ENCODE data around the gene ZNF182.

DNA sequence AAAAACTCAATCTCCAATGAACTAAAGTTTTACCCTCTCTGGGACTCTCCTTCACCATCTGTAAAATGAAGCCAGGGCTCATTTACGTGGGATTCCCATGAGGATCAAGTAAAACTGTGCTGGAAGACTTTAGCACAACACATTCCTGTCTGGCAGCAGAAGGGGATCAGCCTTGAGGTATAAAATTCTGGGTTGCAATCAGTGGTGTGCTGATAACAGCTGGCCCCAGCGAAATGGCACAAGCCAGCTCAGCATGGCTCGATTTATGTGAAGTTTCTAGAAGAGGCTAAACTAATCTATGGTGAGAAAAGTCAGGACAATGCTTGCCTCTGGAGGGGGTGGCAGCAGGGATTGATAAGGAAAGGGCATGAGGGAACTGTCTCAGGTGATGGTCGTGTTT is 39.3 kb upstream of the ZNF182 start:
- TF ChIP-seq POLR2A (IDR thresholded peaks at IDR 0.05) = no peak
- TF ChIP-seq, protein P1, sequence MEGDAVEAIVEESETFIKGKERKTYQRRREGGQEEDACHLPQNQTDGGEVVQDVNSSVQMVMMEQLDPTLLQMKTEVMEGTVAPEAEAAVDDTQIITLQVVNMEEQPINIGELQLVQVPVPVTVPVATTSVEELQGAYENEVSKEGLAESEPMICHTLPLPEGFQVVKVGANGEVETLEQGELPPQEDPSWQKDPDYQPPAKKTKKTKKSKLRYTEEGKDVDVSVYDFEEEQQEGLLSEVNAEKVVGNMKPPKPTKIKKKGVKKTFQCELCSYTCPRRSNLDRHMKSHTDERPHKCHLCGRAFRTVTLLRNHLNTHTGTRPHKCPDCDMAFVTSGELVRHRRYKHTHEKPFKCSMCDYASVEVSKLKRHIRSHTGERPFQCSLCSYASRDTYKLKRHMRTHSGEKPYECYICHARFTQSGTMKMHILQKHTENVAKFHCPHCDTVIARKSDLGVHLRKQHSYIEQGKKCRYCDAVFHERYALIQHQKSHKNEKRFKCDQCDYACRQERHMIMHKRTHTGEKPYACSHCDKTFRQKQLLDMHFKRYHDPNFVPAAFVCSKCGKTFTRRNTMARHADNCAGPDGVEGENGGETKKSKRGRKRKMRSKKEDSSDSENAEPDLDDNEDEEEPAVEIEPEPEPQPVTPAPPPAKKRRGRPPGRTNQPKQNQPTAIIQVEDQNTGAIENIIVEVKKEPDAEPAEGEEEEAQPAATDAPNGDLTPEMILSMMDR (IDR thresholded peaks at IDR 0.05) = no peak
